ENCODE data around the gene ANKRD17.

Gene ANKRD17

GRCh38 chr4:73197220-73197619 lies 61.4 kb downstream of the ANKRD17 start:
- DNase-seq: no peak

- no peak for DNase-seq
Measured at GRCh38 chr4:73194064-73194463, 64.5 kb downstream of the ANKRD17 start.

GRCh38 chr4:73193659-73194058 lies 64.9 kb downstream of the ANKRD17 start:
- no peak for DNase-seq

- no peak for DNase-seq
Measured at GRCh38 chr4:73193155-73193554, 65.4 kb downstream of the ANKRD17 start.

- DNase-seq: no peak
Measured at GRCh38 chr4:73189274-73189810, 69.3 kb downstream of the ANKRD17 start.

- no peak for DNase-seq
Measured at GRCh38 chr4:73187325-73187724, 71.3 kb downstream of the ANKRD17 start.

- DNase-seq: no peak
Measured at GRCh38 chr4:73185903-73186302, 72.7 kb downstream of the ANKRD17 start.

- DNase-seq: no peak
Measured at GRCh38 chr4:73181231-73181630, 77.4 kb downstream of the ANKRD17 start.

GRCh38 chr4:73178389-73178788 lies 80.2 kb downstream of the ANKRD17 start:
- no peak for DNase-seq

GRCh38 chr4:73172161-73172560 lies 86.4 kb downstream of the ANKRD17 start:
- DNase-seq: no peak

GRCh38 chr4:73170518-73171198 lies 87.9 kb downstream of the ANKRD17 start:
- DNase-seq: no peak

- no peak for DNase-seq
Measured at GRCh38 chr4:73166212-73166611, 92.4 kb downstream of the ANKRD17 start.

- DNase-seq: no peak
Measured at GRCh38 chr4:73161527-73162185, 96.9 kb downstream of the ANKRD17 start.

GRCh38 chr4:73156394-73156793 lies 102.2 kb downstream of the ANKRD17 start:
- DNase-seq: no peak

GRCh38 chr4:73152893-73153292 lies 105.7 kb downstream of the ANKRD17 start:
- no peak for DNase-seq

GRCh38 chr4:73142995-73143547 lies 115.5 kb downstream of the ANKRD17 start:
- no peak for DNase-seq

- DNase-seq: no peak
Measured at GRCh38 chr4:73139991-73140390, 118.6 kb downstream of the ANKRD17 start.

GRCh38 chr4:73139245-73139644 lies 119.4 kb downstream of the ANKRD17 start:
- DNase-seq: no peak

- no peak for DNase-seq
Measured at GRCh38 chr4:73137121-73137520, 121.5 kb downstream of the ANKRD17 start.

- DNase-seq: no peak
Measured at GRCh38 chr4:73133784-73134183, 124.8 kb downstream of the ANKRD17 start.

GRCh38 chr4:73131281-73131680 lies 127.3 kb downstream of the ANKRD17 start:
- DNase-seq: no peak

- no peak for DNase-seq
Measured at GRCh38 chr4:73129319-73129718, 129.3 kb downstream of the ANKRD17 start.

- DNase-seq: no peak
Measured at GRCh38 chr4:73127839-73128453, 130.7 kb downstream of the ANKRD17 start.

GRCh38 chr4:73109493-73109892 lies 149.1 kb downstream of the ANKRD17 start:
- no peak for DNase-seq
